Stimulated activated CD8-positive, alpha-beta memory T cell treated with anti-CD3 and anti-CD28 coated beads, Interleukin-2, amount 100 ng/mL, for 1 hour (primary cell): ENCODE data around the gene BEST1.

Source experiments
- DNase-seq, 2 donors: peaks; one replicate each; pipeline ENCODE4 v3.0.0-alpha.2; 2020; ENCODE audit warnings: low read depth in 2 of 2

Gene BEST1

DNA sequence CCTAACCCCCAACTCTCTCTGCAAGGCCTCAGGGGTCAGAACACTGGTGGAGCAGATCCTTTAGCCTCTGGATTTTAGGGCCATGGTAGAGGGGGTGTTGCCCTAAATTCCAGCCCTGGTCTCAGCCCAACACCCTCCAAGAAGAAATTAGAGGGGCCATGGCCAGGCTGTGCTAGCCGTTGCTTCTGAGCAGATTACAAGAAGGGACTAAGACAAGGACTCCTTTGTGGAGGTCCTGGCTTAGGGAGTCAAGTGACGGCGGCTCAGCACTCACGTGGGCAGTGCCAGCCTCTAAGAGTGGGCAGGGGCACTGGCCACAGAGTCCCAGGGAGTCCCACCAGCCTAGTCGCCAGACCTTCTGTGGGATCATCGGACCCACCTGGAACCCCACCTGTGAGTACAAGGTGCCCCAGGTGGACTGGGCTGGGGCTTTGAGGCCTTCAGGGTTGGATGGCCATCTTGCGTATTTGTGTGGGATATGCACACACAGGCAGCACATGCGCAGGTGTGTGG lies at the start of gene BEST1:
TSS of gene BEST1 (plus strand) at position 317 of the 513 bp plus-strand sequence. CDS start 1,456 bp downstream, outside the sequence.
- DNase-seq, result no peak

DNA sequence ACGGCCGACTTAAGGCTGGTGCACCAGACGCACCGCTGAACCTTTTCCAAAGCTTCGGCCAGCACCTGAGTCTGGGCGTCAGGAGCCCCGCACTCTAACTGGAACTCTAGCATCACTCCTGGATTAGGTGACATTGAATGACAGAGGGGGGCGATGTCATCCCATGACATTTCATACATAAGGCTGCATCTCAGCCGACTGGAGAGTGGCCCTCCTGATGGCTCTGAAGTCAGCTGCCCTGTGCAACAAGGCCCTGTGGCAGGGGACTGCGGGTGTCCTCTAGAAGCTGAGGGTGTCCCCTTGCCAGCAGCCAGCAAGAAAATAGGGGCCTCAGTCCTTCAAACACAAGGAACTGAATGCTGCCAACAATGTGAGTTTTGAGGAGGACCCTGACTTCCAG lies 48.8 kb upstream of the BEST1 start:
- no peak for DNase-seq

DNA sequence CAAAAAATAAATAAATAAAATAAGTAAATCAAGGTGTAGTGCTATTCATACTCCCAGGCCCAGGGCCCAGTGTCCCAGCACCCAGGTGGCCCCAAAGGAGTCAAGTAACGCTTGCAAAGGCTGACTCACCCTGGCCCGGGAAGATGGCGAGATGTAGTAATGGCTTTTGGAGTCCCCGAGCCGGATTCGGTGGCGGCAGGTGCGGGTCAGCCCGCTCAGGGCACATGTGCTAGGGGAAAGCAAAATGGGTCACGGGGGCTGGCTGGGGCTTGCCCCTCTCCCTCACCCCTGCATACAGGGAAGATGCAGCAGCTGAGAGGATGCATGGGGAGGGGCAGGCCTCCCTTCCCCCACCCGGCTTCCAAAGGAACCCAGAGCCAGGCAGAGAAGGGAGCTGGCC lies 47.8 kb upstream of the BEST1 start:
- no peak for DNase-seq

DNA sequence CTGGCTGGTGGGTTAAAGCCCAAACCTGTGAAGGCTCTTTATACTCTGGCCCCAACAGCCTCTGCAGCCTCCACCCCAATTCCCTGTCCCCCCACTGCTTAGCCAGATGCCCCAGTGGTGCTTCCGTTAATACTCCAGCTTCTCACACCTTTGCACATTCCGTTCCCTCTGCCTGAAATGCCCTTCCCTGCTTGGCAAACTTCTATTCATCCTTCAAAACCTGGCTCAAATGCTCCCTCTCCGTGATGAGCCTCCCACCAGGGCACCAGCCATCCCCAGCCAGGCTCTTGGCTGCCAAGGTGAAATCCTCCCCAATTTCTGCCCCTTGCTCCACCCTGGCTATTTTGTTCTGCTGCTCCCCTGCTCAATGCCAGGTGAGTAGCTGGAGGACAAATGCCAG lies 46.3 kb upstream of the BEST1 start:
- no peak for DNase-seq

DNA sequence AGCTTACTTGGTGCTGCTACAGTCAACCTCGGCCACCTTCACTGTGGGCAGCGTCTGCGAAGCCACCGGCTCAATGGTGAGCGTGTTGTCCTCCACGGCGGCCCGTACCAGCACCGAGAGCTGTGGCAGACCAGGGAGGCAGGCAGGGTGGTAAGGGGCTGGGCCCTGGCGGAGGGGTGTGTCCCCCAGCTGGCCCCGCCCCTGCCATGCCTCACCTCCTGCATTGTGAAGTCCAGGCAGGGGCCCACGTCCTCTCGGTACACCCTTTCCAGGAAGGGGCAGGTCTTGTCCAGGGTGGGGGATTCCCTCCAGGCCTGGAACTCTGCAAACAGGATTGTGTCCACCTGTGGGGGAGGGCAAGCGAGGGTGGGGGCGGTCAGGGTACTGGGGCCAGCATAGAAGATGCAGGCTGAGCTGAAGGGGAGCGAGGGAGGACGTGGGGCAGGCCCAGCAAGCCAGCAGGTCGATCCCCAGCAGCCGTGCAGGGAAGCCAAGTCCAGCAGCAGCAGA lies 45.6 kb upstream of the BEST1 start:
- no peak for DNase-seq

DNA sequence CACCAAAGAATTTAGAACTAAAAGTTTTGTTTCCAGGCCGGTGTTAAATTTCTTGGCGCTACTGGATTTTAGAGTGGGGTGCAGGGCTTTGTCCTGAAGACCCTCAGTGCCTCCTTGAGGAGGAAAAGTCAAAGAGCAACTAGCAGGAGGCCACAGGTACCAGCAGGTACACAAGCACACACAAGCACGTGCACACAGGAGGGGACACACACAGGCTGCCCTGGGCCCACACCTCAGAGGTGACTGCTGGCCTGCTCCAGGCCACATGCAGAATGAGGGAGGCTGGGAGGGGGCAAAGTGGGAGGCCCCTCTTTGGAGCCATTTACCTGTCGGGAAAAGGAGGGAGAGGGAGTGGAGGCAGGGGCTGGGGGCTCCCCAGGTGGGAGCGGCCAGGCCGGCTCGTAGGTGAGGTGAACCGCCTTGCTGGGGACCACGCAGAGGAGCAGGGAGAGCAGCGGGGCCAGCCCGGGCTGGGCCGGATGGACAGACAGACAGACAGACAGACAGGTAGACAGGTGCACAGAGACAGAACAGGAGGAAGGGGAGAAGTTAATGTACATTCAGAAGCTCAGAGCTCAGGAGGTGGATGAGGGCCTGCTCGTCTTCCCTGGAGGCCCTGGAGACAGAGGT lies 45.0 kb upstream of the BEST1 start:
- no peak for DNase-seq

DNA sequence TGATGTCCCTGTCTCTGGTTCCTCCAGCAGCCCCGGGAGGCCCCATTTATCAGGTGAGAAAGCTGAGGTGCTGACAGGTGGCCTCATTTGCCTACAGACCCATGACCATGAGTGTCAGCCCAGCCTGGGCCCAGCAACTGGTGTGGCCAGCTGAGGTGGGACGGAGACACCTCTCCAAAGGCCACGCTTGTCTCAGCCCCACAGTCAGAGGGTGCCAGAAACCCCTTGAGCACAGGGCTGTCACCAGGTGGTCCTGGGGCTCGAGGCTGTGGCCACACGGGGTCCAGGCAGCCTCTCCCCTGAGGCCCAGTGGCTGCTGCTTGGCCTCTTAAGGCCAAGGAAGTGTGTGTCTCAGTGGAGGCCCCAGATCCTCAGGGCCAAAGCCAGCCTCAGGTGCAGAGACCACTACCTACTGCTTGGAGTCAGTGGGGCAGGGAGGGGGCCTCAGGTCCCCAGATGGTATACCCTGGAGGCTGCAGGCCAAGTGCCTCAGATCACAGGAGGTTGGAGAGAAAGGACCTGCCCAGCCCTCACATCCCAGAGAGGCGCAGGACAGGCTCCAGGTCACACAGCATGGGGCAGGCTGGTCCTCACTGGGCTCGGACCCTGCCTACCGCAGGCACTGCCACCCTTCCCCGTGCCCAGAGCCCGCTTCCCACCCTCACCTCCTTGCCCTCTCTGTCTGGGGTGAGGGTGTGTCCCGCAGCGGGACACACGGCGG lies 44.2 kb upstream of the BEST1 start:
- DNase-seq, result no peak

DNA sequence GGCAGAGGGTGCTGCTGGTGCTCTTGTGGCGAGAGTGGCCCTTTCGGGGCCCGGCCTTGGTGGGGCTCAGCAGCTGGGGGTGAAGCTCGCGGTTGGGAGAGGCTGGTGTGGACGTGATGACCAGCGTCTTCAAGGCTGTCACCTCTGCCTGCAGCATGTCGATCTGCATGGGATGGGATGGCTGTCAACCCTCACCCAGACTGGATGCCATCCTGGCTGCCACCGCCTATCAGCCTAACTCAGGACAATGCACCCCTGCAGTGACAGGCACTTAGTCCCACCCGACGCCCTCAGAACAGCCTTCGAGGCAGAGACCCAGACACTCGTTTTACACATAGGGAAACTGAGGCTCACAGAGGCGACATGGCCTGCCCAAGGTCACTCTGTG lies 43.6 kb upstream of the BEST1 start:
- DNase-seq, result no peak

DNA sequence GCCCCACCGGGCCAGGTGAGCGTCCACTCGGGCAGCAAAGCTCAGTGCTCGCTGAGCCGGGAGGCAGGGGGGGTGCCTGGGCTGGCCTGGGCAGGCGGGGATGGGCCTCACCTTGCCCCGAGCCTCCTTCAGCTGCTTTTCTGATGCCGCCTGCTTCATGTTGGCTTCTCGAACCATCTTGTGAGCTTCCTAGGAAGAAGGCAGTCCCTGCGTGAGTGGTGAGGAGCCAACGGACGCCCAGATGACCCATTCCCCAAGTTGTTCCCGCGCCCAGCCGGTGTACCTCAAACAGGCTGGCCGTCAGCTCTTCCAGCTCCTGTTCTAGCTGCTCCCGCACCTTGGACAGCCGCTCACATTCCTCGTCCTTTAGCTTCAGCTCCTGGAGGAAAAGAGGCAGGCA lies 42.9 kb upstream of the BEST1 start:
- DNase-seq, result no peak

DNA sequence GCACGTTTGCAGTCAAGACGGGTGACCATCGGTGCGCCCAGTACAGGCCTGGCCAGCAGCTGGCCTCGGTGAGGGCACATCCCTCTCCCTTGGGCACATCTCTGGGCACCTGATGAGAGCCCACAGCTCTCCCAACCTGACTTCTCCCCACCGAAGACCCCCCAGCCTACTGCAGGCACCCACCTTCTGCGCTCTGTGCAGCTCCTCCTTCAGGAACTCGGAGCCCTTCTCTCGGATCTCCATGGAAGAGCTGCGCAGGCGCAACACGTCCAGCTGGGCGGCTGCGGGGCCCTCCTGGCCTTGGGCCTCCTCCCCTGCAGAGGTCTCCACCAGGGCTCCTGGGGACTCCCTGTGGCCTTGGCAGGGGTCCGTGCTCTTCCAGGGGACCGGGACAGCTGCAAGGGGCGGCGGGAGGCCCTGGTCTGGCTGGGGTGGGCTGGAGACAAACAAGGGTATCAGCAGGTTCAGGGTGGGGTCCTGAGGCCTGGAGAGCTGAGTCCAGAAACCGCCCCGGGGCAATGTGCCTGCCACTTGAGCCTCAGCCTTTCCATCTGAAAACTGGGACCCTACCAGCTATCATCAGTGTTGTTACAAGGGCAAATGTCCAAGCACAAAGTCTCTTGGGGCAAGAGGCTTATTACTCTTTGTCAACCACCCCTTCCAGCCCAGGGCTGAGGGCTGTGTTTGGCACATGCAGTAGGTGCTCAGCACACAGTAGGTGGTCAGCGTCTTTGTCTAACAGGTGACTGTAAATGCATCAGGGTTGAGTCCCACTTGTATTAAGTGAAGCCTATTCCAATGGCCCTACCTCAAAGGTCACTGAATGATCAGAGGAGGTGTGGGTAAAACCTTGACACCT lies 42.1 kb upstream of the BEST1 start:
- no peak for DNase-seq

DNA sequence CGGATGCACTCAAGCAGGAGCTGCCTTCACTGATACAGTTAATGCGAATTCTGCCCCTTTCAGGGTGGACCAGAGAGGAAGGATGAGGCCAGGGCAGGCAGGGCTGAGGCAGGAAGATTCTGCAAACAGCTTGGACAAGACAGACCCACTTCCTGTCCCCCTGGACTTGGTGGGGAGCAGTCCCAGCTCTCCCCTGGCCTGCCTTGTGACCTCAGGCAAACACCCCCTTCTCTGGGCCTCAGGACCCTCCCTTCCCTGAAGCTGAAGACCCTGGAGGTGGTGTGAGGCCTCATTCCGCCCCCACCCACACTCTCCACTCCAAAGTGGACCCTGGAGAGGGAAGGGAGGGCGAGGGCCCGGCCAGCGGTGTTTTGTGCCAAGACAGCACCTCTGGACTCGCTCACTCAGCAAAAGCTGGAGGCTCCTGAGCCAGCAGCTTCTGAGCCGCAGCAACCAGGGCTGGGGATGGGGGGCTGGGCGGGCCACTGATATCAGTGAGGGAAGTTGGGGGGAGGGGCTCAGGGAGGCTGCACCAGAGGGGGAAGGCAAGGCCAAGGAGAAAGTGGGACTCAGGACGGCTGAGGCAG lies 41.3 kb upstream of the BEST1 start:
- DNase-seq, result no peak

DNA sequence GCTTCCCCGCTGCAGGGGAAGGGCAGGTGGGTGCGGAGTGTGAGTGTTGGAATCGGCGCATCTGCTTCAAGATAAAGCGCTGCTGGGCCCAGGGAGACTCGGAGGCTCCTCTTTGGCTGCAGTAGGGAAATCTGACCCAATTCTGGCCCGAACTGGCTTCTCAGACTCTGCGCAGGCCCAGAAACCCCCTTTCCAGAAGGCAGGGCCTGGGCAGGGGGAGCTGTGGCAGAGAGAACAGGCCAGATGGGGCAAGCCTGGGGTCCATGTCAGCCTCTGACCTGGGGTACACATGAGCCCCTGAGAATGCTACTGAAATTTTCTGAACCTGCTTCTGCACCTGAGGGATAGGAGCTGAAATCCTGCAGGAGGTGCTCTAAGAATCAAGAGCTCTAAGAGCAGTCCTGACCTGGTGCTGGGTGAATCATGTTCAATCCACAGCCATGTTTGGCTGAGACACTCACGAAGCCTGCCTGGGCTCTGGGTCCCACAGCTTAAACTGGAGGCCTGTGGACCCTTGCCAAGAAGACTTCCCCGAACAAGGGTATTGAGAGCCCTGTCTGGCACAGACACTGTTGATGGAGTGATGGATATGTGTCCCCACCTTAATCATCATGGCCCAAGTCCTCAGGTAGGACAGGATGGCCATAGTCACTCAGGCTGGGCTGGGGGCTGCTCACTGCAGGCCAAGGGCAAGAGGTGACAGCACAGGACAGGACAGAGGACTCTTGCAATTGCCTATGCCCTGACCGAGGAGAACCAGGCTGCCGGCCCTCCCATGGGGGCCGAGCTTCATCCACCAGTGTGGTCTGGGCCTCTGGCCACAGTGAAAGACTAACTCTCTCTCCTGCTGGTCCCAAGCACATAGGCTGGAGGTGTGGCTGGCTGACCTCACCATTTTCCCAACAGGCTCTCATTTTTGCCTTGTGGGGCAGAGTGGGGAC lies 39.7 kb upstream of the BEST1 start:
- DNase-seq, result no peak

DNA sequence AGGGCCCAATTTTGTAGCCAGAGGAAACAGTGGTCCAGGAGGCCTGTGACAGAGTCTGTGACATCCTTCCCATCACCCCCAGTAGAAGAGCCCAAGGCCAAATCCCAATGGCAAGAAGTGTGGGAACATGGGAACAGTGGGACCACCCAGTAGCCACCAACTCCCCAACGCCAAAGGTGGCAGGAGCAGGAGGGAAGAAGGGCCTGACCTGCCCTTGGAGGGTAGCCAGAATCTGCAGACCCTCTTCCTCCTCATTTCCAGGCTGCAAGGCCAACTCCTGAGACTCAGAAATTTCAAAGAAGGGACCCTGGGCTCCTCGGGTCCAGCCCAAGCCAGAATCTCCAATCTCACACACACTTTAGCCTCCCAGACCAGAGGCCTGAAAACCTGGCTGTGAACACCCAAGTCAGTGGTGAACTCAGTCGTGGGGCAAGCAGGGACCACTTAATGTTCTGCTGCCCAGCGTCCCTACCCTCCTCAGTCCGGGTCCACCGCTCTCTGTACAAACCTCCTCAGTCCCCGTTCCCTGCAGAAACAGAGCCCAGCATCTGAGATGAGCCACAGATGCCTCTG lies 38.9 kb upstream of the BEST1 start:
- DNase-seq, result no peak

DNA sequence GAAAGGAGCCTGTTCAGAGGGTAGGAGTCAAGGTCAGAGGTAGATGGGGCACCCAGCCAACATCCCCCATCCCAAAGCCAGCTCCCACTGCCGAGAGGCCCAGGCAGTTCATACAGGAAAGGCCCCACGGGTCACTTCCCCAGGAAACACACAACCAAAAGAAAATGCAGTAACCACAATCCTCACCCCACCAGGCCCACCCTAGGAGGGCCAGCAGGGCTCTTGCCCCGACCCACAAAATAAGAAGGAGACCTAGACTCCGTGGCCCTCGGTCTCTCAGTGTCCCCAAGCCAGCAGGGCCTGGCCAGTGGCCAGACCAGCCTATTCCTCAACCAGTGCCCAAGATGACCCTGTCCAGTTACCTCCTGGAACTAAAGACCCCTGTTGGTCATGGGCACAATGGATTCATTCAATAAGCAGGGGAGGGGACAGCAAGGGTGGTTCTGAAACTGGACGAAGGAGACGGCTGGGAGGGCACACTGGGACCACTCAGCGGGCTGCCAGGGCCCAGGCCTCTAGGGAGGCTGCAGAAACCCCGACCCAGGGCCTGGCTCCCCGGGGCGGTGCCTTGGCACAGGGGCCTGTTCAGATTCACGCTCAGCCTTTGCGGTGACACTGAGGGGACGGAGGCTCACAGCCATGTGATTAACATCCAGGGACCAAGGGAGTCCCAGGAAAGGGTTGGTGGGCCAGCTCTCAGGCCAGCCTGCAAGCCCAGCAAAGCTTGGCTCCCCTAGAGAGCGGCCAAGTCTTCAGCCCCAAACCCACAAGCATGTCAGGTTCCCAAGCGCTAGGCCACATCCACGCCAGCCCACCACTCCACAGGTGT lies 38.2 kb upstream of the BEST1 start:
- DNase-seq, result no peak

DNA sequence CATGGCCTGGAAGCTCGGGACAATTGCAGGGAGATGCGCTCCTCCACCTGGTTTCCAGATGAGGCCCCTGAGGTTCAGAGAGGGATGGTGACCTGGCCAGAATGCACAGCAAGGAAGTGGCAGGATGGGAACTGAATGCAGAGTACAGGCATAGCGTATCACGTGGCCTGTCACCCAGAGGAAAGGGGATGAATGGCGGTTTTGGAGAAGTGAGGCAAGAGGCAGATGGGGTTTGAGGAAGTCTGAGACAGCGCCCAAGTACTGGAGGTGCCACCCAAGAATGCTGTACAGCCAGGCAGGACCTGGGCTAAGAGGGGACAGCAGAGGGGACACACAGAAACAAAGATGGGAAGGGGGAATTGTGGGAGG lies 37.6 kb upstream of the BEST1 start:
- no peak for DNase-seq

DNA sequence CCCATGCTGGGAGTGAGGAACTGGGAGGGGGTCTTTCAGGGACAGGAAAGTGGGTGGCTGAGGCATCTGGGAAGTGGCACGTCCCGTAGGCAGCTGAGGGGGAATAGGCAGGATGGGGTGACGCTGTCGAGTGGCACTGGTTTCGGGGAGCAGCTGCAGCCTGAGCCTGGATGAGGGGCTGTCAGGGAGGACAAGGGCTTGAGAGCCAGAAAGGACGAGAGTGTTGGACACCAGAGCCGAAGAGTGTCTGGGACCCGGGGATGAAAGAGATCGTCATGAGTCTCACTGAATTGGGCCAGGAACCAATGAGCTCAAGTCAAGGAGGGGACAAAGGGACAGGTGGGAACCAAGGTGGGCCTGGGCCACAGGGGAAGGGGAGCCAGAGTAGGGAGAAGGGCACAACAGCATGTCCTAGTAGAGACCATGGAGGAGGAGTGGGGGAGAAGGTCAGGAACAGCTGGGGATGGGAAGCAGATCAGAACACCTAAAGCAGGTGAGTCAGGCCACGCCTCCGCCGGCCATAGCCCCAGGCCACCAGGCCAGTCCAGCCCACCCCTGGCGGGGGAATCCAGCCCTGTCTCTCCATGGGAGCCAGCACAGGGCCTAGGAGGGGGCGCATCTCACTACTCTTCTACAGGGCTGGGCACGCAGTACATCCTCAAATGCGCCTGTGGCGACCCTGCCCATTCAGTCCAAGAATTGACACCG lies 37.0 kb upstream of the BEST1 start:
- no peak for DNase-seq

DNA sequence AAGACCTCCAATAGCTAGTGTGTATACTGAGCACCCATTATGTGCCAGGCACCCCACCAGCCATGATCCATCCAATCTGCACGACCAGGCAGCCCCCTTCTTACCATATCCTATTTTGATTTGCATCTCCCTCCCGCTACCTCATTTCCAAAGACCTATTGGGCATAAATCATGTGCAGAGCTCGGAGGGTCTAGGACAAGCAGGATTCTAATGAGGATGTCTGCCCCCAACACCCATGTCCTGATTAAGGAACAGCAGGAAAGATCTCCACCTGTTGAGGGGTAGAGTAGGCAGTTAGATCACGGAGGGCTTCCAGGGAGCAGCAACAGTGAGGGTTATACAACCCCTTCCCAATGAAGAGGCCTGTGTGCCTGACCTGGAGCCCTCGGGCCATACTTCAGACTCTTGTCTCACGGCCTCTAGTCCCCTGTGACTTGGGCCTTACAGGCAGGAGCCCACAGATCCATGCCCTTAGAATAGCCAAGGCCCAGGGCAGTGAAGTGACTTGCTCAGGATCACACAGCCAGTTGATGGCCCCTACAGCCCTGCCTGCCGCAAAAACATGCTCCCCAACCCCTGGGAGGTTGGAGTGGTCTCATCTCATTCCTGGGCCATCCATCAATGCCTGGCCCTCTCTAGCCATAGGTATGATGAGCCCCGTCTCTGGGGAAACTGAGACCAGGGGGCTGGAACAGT lies 36.3 kb upstream of the BEST1 start:
- DNase-seq, result no peak

DNA sequence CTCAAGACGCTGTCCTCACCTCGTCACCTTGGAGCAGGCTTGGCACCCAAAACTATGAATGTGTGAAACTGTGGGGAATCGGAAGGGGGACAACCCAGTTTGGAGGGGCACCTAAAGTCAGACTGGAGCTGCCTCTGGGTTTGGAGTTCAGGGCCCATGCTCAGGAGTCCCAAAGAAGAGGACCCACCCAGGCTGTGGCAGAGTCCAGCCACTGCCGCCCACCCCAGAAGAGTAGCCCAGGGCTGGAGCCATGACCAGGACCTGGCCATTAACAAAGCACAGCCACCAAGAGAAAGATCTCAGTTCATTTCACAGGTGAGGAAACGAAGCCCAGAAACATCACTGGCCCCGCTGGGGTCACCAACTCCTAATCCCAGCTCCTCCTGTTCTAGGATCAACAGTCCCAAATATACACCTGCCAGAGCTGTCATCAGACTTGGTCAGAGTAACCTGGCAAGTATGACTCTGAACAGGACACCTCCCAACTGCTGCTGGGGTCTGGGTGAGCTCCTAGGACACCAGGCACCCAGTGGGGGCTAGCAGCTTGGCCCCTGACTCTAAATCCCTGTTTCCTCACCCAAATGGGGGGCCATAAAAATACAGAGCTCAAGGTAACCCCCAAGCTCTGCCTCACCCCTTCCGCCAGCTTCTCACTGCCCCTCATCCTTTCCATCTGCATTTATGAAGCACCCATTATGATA lies 35.5 kb upstream of the BEST1 start:
- DNase-seq, result no peak
